Ovary (tissue), 9 donors: ENCODE data around the gene PALS1. TPM values are rescaled to one million over a fixed set of nuclear protein-coding genes. Genes with fewer than 3 reads are reported as not detected.

Experiments used
- DNase-seq, 5 donors: peaks; one replicate each; pipeline ENCODE4 v3.0.0-alpha.2; 2019 to 2020
- H3K27ac ChIP-seq, 2 donors: fragments of 200-600 bp; one replicate each; pipeline versions ENCODE4 v1.5.1 to v1.8.0; 2019 to 2022
- H3K27me3 ChIP-seq: fragments of 200-600 bp; one replicate; pipeline ENCODE4 v1.8.0; 2022
- H3K36me3 ChIP-seq: fragments of 200-600 bp; sonication (generic); one replicate; pipeline ENCODE4 v1.5.1; 2019
- H3K4me1 ChIP-seq: one replicate; pipeline ENCODE4 v1.8.1; 2013; ENCODE audit warnings: mild to moderate bottlenecking, moderate library complexity; ENCODE audit not compliant: insufficient read depth
- H3K4me3 ChIP-seq: fragments of 200-600 bp; sonication (generic); one replicate; pipeline ENCODE4 v1.5.1; 2017
- H3K9me3 ChIP-seq, 2 donors: fragments of 200-600 bp in 1 of 2; sonication (generic) in 1 of 2; one replicate each; pipeline versions ENCODE4 v1.5.1 to v1.8.1; 2013 to 2019; ENCODE audit warnings: mild to moderate bottlenecking in 1 of 2, moderate library complexity in 1 of 2
- CTCF ChIP-seq, 3 donors: fragments of 450-650 bp in 2 of 3; fragments of 200-600 bp in 1 of 3; IDR thresholded peaks; one replicate each; pipeline versions ENCODE4 v1.5.1 to v1.8.0; 2016 to 2022; ENCODE audit warnings: antibody characterized with exemption in 3 of 3, mild to moderate bottlenecking in 1 of 3
- EP300 ChIP-seq: sonication (generic); formaldehyde crosslinking; IDR thresholded peaks from one replicate; pipeline ENCODE4 v1.6.1; 2017; ENCODE audit warnings: antibody characterized with exemption
- POLR2A ChIP-seq: fragments of 450-650 bp; IDR thresholded peaks from one replicate; pipeline ENCODE4 v1.6.1; 2017; ENCODE audit warnings: antibody characterized with exemption, mild to moderate bottlenecking, moderate library complexity
- WGBS, 3 donors: extraction: QIAGEN DNeasy Blood & Tissue Kit in 1 of 3; methylation state at CpG; one replicate each; pipeline versions ENCODE4 v1.1.5 to v1.1.7; 2013 to 2017; 5-methylcytosine and 5-hydroxymethylcytosine counted together
- intact Hi-C, 4 donors: fragments of 100-400 bp; cut with DNase I; formaldehyde crosslinking; loops; one replicate each; pipeline versions ENCODE4 v1.11.0 to v1.15.1; 2022 to 2023
- polyA plus RNA-seq, 2 donors: library from polyadenylated mRNA; stranded (reverse); fragments of 200-250 nt in 1 of 2; fragments of 350-450 nt in 1 of 2; fragmentation: Illumina TruSeq in 1 of 2; extraction: RNeasy Lipid Tissue Mini Kit (QIAGEN cat#74804) in 1 of 2; gene quantifications; one replicate each; pipeline ENCODE4 v1.2.3, GENCODE V29; 2013 to 2014
- total RNA-seq, 7 donors: library from RNA; depleted of rRNA in 2 of 7; stranded (reverse); fragments of >200 nt in 2 of 7; fragmentation: NEBNext Ultra II Directional in 3 of 7; extraction: Animal tissue kit (Norgen Biotek cat#: 25700) in 3 of 7; gene quantifications; one replicate each; pipeline versions ENCODE4 v1.1.0 to v1.2.4, GENCODE V29; 2016 to 2023
- donor health status: DM: no; HTN: no; CAD: no; lungs with moderate emphysema.
- donor health status: DM: no; HTN: no; CAD: no.
- donor health status: Bipolar disorder and iron deficiency.
- donor health status: DM: yes; HTN: yes; CAD: no.
- donor health status: DM: no; HTN: no; CAD: no.
- donor health status: DM: yes; HTN: yes; CAD: no.

The PALS1 gene
- total and polyA plus RNA-seq, 9 donors: 4.9 to 15.7 (median 12.2) TPM

- H3K36me3 ChIP-seq: no peaks in the 10 kb centered on the region
- H3K4me3 ChIP-seq: no peak overlapping the region
- H3K27ac ChIP-seq: no peak overlapping the region
- no peaks in the 10 kb centered on the region for H3K27me3 ChIP-seq
- no peak for DNase-seq
- 55 to 77% (median 67%) methylated on average over 2 of the region's 2 CpGs for WGBS, 3 donors
- TF ChIP-seq POLR2A (no peak), CTCF (IDR thresholded peaks at IDR 0.05) (no peak), EP300 (no peak)
- intact Hi-C loops: no loop called here
- peaks cover 4% of the 10 kb centered on the region for H3K4me1 ChIP-seq
- no peaks in the 10 kb centered on the region for H3K9me3 ChIP-seq
Measured at GRCh38 chr14:67253076-67253635, 11.9 kb downstream of the PALS1 start.

GRCh38 chr14:67257906-67258305, 16.7 kb downstream of the PALS1 start:
- H3K36me3 ChIP-seq: no peaks in the 10 kb centered on the region
- no peak overlapping the region for H3K4me3 ChIP-seq
- no peak for DNase-seq
- 83 to 88% (median 84%) methylated on average over 3 of the region's 3 CpGs for WGBS, 3 donors
- no peaks in the 10 kb centered on the region for H3K27me3 ChIP-seq
- H3K9me3 ChIP-seq: no peaks in the 10 kb centered on the region
- no peaks in the 10 kb centered on the region for H3K4me1 ChIP-seq
- TF ChIP-seq EP300: no peak
- no peak for TF ChIP-seq CTCF (IDR thresholded peaks at IDR 0.05)
- TF ChIP-seq POLR2A: no peak
- intact Hi-C loops: no loop called here
- H3K27ac ChIP-seq: no peak overlapping the region

GRCh38 chr14:67260965-67261364, 19.7 kb downstream of the PALS1 start:
- no peak for DNase-seq
- Histone ChIP-seq H3K27ac (no peak overlapping the region), H3K4me1 (no peaks in the 10 kb centered on the region), H3K4me3 (no peak overlapping the region), H3K36me3 (no peaks in the 10 kb centered on the region), H3K9me3 (no peaks in the 10 kb centered on the region), H3K27me3 (no peaks in the 10 kb centered on the region)
- intact Hi-C loops: no loop called here
- TF ChIP-seq EP300 (no peak), POLR2A (no peak), CTCF (IDR thresholded peaks at IDR 0.05) (no peak)
- WGBS, 3 donors: 91 to 100% (median 93%) methylated on average over 1 of the region's 1 CpG

DNA sequence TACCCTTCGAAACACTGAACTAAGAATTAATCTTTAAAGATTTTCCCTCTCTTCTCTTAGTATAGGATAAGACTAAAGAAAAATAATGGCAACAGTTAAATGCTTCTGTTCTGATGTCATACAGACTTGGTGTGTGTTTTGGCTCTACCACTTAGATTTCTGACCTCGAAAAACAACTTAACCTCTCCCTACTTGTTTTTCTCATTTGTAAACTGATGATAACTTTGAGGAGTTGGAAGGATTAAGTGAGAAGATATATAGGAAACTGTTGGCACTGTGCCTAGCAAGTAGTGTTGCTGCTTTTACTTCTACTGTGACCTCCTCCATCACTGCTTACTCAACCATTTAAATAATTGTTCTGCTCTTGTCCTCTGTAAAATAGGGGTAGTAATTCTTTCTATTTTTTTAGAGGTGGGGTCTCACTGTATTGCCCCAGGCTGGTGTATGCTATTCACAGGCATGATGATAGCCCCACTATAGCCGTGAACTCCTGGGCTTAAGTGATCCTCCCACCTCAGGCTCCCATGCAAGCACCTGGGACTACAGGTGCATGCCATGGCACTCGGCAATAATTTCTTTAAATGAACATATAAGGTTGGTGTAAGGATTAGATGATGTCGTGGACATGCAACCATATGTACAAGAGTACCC, 22.4 kb downstream of the PALS1 start:
- Histone ChIP-seq H3K27me3 (no peaks in the 10 kb centered on the region), H3K4me3 (no peak overlapping the region), H3K36me3 (no peaks in the 10 kb centered on the region), H3K9me3 (no peaks in the 10 kb centered on the region), H3K27ac (no peak overlapping the region), H3K4me1 (no peaks in the 10 kb centered on the region)
- intact Hi-C loops: no loop called here
- TF ChIP-seq CTCF (IDR thresholded peaks at IDR 0.05) (no peak), EP300 (no peak), POLR2A (no peak)
- WGBS, 3 donors: 70 to 71% (median 71%) methylated on average over 5 of the region's 5 CpGs
- DNase-seq: no peak
